ENCODE results near the gene COL26A1. TPM values are rescaled to one million over a fixed set of nuclear protein-coding genes. Genes with fewer than 3 reads are reported as not detected.

The COL26A1 gene
- total RNA-seq, 1 experiment from 2014 or later = 42.6 TPM

DNA sequence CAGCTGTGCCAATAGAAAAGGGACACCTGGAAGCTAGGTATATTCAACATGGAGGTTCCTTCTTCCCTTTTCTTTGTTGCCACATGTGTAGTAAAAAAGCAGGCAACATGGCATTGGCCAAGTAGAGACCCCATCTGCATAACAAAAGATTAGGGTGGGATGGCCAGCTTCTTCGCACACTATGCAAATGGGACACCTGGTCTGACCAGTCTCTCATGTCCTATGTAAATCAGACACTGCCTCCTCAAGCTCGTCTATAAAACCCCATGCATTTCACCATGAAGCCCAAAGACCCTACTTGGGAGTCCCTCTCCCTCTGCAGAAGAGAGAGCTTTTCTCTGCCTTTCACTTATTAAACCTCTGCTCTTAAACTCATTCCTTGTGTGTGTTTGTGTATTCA lies 212.5 kb downstream of the COL26A1 start:
- Histone ChIP-seq H3K23ac (ENCODE audit: insufficient read length, low read depth, low read length) (no peak overlapping the region), H2AK5ac (ENCODE audit: insufficient read length, low read length) (no peak overlapping the region), H2BK12ac (ENCODE audit: insufficient read length, low read depth, low read length) (no peak overlapping the region), H3K27ac (ENCODE audit: insufficient read length, low read depth, low read length) (peak overlapping the region; percentile 48), H2AFZ (ENCODE audit: low read length) (no peak overlapping the region), H3K14ac (ENCODE audit: insufficient read depth, low read length) (no peak overlapping the region), H4K20me1 (ENCODE audit: control insufficient read depth, insufficient read depth, insufficient read length) (no peaks in the 10 kb centered on the region), H3K79me2 (ENCODE audit: insufficient read depth, low read length) (no peaks in the 10 kb centered on the region), H3K18ac (ENCODE audit: insufficient read length, low read depth, low read length) (no peak overlapping the region), H2BK120ac (ENCODE audit: low read depth, low read length, poor library complexity, severe bottlenecking) (no peak overlapping the region), H4K5ac (ENCODE audit: insufficient read length, low read depth, low read length) (no peak overlapping the region), H3K79me1 (ENCODE audit: insufficient read depth, low read depth, low read length, poor library complexity, severe bottlenecking) (no peaks in the 10 kb centered on the region), H3K4ac (ENCODE audit: low read depth, low read length) (no peak overlapping the region), H3K4me2 (ENCODE audit: insufficient read depth, insufficient read length, low read length) (no peak overlapping the region), H4K8ac (replicated peaks; ENCODE audit: insufficient read length, low read depth, low read length) (no peak overlapping the region), H3K27me3 (ENCODE audit: insufficient read depth, low read length) (no peaks in the 10 kb centered on the region), H4K91ac (ENCODE audit: insufficient read length, low read depth, low read length) (no peak overlapping the region), H3K9ac (ENCODE audit: extremely low read depth, insufficient read length, low read length) (no peak overlapping the region), H2BK15ac (ENCODE audit: low read depth, low read length) (no peak overlapping the region), H2BK20ac (ENCODE audit: low read depth, low read length, poor library complexity, severe bottlenecking) (no peak overlapping the region), H3K56ac (ENCODE audit: insufficient read length, low read depth, low read length) (no peak overlapping the region), H3T11ph (ENCODE audit: low read length) (no peak overlapping the region), H3K9me3 (ENCODE audit: control insufficient read depth, low read depth, low read length) (no peaks in the 10 kb centered on the region), H3K23me2 (ENCODE audit: insufficient read length, low read depth, low read length, poor library complexity, severe bottlenecking) (no peaks in the 10 kb centered on the region), H2BK5ac (ENCODE audit: insufficient read length, low read length) (no peak overlapping the region), H3K4me1 (ENCODE audit: insufficient read depth, low read length) (no peaks in the 10 kb centered on the region)
- H3K27ac Mint-ChIP-seq = peak overlapping the region; percentile 81 to 93 (median 82); a peak in 5 of 7 replicates
- peaks cover 16 to 27% (median 19%) of the 10 kb centered on the region in 3 experiments for H3K36me3 Mint-ChIP-seq (ENCODE audit: insufficient read depth in 1 of 3, low read depth in 3 of 3)
- no CpG with 5 or more reads among the region's 2 CpGs for WGBS (ENCODE audit: extremely low coverage, insufficient read length, low lambda C conversion rate)
- H3K9me3 Mint-ChIP-seq = peaks cover 28 to 31% of the 10 kb centered on the region in 2 experiments
- TF ChIP-seq, protein P1, sequence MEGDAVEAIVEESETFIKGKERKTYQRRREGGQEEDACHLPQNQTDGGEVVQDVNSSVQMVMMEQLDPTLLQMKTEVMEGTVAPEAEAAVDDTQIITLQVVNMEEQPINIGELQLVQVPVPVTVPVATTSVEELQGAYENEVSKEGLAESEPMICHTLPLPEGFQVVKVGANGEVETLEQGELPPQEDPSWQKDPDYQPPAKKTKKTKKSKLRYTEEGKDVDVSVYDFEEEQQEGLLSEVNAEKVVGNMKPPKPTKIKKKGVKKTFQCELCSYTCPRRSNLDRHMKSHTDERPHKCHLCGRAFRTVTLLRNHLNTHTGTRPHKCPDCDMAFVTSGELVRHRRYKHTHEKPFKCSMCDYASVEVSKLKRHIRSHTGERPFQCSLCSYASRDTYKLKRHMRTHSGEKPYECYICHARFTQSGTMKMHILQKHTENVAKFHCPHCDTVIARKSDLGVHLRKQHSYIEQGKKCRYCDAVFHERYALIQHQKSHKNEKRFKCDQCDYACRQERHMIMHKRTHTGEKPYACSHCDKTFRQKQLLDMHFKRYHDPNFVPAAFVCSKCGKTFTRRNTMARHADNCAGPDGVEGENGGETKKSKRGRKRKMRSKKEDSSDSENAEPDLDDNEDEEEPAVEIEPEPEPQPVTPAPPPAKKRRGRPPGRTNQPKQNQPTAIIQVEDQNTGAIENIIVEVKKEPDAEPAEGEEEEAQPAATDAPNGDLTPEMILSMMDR (conservative IDR thresholded peaks at IDR 0.05) = no peak
- H3K4me1 Mint-ChIP-seq = peaks cover 19 to 27% of the 10 kb centered on the region in 2 experiments
- no peak overlapping the region; a peak in 1 of 5 replicates for H3K4me3 Mint-ChIP-seq
- peak; percentile 93 for DNase-seq
- H3K27me3 Mint-ChIP-seq (ENCODE audit: low read depth) = peaks cover under 1% of the 10 kb centered on the region
